ENCODE results near the gene PLXDC2.

The PLXDC2 gene

GRCh38 chr10:19815731-19816410 lies 361 bp upstream of the PLXDC2 start:
- no peak for DNase-seq (ENCODE audit: low read depth, low spot score)

- no peak for DNase-seq (ENCODE audit: low read depth, low spot score)
These were observed 1.1 kb downstream of the PLXDC2 start for GRCh38 chr10:19817231-19817933.

GRCh38 chr10:19818876-19819275 lies 2.6 kb downstream of the PLXDC2 start:
- no peak for DNase-seq (ENCODE audit: low read depth, low spot score)

DNA sequence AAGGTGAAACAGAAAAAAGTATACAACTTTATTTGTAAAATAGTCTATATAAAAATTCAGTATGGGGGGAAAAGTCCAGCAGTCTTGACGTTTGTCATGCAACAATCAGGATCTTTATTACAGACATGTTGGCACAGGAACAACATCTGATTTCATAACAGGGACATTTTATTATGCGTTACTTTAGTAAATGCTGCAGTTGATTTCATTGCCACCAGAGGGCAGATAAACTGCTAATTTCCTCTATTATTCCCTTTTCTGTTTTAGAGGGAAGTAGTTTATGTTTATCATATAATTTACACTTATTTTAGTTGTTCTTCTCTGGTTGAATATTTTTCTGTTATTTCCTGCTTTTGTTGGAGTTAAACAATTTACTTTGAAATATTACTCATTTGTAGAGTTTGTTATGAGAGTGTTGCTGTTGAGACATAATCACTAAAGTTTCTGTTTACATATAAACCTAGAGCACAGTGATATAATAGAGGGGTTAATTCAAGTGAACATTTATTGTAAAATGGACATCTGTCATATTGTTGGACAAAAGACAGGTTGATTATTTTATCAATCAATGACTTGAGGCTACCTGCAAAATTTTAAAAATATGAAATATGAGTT lies 3.3 kb downstream of the PLXDC2 start:
- DNase-seq (ENCODE audit: low read depth, low spot score) = no peak

GRCh38 chr10:19824381-19825342 lies 8.4 kb downstream of the PLXDC2 start:
- DNase-seq (ENCODE audit: low read depth, low spot score) = no peak

GRCh38 chr10:19825700-19826099 lies 9.5 kb downstream of the PLXDC2 start:
- DNase-seq (ENCODE audit: low read depth, low spot score) = no peak

GRCh38 chr10:19826712-19827111 lies 10.5 kb downstream of the PLXDC2 start:
- no peak for DNase-seq (ENCODE audit: low read depth, low spot score)

GRCh38 chr10:19828278-19829049 lies 12.2 kb downstream of the PLXDC2 start:
- DNase-seq (ENCODE audit: low read depth, low spot score) = no peak

GRCh38 chr10:19832699-19833098 lies 16.5 kb downstream of the PLXDC2 start:
- no peak for DNase-seq (ENCODE audit: low read depth, low spot score)

DNA sequence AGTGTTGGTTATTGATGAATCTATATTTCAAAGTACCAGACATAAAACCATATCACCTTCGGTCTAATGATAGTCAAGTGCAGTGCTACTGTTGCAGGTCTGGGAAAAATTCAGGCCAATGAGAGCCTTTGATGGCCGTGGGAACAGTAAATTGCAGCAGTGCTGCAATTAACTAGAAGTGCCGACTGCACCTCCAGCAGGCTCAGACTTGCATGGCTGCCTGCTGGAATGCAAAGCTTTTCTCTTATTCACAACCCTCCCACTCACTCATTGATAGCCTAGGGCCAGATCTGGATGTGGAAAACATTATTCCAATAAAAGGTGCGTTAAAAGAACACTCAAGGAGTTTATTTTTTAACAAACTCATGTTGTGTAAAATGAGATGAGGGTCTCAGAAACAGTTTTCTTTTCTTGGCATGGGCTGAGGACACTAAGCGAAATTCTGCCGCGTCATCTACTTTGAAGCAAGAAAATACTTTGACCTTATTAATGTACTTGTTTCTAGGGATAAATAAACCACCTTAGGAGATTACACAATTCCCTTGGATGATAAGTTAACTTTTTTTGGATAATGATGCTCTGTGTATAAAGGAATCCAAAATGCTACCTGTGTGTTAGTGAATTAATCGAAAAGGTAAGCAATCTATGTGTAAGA lies 17.1 kb downstream of the PLXDC2 start:
- DNase-seq (ENCODE audit: low read depth, low spot score) = no peak

DNA sequence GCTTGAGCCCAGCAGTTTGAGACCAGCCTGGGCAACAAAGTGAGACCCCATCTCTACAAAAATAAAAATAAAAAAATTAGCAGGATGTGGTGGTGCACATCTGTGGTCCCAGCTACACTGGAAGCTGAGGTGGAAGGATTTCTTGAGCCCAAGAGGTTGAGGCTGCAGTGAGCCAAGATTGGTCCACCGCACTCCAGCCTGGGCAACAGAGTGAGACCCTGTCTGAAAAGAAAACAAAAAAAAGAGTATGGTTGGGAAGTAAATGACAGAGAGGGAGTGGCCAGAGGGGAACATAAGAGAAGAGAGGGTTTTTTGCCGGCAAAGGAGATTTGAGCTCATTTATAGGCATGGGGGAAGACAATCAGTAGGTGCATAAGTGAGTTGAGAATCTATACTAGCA lies 19.7 kb downstream of the PLXDC2 start:
- DNase-seq (ENCODE audit: low read depth, low spot score) = no peak

GRCh38 chr10:19839090-19839489 lies 22.9 kb downstream of the PLXDC2 start:
- no peak for DNase-seq (ENCODE audit: low read depth, low spot score)

DNA sequence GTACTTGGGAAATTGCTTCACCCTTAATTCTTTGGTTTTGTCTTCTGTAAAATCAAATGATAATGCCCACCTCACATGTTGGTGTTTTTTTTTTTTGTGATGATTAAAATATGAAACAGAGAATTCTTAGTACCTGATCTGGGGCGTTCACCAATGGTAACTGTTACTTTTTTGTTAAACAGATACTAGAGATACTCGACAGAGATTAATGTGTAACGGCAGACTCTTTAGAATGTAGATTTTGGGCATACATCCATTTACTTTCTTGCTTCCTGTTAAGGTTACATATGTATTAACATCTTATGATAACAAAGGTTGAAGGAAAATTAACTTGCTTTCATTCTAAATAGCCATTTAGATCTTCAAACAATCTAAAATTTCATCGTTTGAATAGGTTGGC lies 23.3 kb downstream of the PLXDC2 start:
- DNase-seq (ENCODE audit: low read depth, low spot score) = no peak

GRCh38 chr10:19840776-19841175 lies 24.5 kb downstream of the PLXDC2 start:
- DNase-seq (ENCODE audit: low read depth, low spot score) = no peak

DNA sequence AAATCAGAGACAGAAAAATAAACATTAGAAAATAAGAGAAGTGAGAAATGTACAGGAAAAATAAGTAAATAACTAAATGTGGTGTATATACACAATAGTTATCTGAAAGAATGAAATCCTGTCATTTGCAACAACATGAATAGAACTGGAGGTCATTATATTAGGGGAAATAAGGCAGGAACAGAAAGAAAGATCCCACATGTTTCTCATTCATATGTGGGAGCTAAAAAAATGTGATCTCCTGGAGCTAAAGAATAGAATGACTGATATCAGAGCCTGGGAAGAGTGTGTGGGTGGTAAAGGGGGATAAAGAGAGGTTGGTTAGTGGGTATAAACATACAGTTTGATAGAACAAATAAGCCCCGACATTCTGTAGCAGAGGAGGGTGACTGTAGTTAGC lies 27.3 kb downstream of the PLXDC2 start:
- DNase-seq (ENCODE audit: low read depth, low spot score) = no peak

DNA sequence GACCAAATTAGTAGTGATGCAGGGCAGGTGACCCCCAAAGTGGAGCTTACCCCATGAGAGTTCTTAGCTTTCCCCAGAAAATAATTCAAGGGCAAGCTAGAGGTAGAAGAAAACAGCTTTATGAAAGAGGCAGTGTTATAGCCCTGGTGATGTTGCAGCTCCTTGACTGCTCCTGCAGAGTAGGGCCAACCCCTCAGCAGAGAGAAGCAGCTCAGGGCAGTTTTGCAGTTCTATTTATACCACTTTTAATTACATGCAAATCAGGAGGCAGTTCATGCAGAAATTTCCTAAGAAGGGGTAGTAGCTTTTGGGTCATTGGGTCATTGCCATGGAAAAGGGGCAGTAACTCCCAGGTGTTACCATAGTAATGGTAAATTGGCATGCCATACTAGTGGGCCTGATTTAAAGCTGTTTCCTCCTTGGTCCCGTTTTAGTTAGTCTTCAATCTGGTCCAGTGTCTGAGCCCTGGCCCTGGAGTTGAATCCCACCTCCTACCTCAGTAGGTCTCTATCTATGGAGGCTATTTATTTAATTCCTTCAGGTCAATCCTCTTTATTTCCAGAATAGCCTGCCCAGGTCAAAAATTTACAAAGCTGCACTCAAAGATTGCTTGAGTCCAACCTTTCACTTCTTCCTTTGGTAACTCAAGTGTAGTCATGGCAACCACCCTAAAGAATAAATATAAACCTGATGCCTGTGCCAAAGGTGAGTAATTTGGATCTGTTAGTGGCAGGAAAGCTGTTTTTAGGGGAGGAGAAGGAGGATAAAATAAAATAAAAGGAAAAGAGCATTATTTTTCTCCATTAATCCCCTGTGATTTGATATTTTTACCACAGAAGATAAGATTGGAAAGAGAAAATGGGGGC lies 29.5 kb downstream of the PLXDC2 start:
- no peak for DNase-seq (ENCODE audit: low read depth, low spot score)

DNA sequence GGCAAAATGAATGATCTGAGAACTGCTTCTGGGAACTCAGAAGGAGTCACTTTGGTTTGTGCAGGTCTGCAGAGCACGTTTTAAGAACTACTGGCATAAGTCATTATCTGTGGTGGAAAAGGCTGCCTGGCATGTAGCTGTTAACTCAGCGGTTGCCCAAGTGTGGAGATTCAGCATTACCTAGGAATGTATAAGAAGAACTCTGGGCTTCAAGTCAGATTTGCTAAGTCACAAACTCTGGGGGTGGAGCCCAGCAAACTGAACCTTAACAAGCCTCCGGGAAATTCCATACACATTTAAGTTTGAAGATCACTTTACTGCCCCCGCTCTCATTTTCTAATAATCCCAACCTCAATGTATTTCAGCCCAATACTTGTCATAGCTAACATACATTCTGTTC lies 31.1 kb downstream of the PLXDC2 start:
- DNase-seq (ENCODE audit: low read depth, low spot score) = no peak

DNA sequence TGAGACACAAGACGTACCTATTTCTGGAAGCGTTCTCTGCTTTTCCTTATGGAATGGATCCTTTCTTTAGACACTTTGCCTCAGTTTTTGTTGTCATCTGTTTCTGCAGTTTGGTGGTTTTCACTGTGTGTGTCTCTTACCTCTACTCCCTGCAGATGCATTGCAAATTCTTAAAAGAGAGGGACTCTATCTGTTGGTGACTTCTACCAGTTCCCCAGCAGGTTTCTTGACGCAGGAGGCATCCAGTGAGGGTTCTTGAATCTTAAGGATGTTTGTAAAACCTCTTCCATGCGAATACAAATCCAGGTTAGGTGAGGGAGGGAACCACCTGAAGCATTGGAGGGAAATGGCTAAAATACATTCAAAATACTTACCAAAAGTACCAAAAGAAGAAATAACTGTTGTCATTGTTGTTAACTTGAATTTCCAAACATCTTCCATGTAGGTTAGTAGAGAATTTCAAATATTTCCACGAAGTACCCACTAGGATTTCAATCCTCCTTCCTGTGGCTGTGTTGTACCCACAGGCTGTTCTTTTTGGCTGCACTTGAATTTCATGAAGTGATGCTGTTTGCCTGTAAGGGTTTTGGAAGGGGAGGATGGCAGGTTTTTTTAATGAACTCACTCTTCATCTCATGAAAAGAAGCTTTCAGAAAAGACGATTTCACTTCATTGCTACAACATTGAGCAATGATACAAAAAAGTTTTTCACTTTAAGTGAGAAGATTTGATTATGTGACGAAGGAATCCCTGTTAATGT lies 32.2 kb downstream of the PLXDC2 start:
- DNase-seq (ENCODE audit: low read depth, low spot score) = no peak

DNA sequence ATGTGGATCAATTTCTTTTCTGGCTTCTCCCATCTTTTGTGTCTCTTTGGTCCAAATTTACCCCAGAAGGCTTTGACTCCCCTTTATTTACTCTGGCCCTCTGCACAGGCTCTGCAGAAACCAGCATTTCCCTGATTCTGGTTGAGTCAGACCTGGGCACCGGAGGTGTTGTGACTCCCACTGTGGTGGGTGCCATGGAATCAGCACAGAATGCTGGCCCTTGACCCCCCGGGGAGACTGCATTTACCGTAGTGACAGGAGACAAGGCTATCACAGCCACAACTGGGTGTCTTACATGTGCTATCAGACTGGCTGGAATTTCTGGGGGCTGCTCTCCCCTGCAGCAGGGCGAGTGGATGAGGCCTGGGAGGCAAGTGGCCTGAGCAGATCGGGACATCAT lies 37.6 kb downstream of the PLXDC2 start:
- no peak for DNase-seq (ENCODE audit: low read depth, low spot score)
